HG03520 (cell line): ENCODE data around the gene NTM.
"Not testable (repeated sequence)": the region's sequence is repeated elsewhere in the genome, so short reads cannot be mapped to it uniquely, and the experiment has no call there.

ENCODE experiments used
- ATAC-seq: cut with Tn5 transposase; IDR thresholded peaks from one replicate; pipeline ENCODE4 v1.9.1; 2021; ENCODE audit warnings: mild to moderate bottlenecking, moderate library complexity; ENCODE audit not compliant: unreplicated experiment

The NTM gene

DNA sequence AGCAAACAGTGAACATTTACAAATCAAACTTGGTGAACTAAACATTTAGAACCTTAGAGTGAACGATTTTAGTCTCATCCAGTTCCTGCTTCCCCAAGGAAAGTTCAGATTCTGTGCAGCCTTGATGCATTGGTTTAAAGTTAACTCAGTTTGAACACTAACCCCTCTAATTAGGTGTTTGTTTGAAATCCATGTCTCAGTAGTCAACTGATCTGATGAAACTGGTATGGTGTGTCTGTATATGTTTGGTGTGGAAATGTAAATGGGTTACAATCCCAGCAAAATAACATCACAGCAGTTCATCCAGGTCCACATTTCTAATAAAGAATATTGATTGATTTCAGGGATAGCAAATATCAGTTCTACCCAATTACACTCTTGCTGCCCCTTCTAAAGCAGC, 532.0 kb downstream of the NTM start:
- no peak for ATAC-seq

GRCh38 chr11:131903074-131903473, 532.7 kb downstream of the NTM start:
- ATAC-seq: no peak

DNA sequence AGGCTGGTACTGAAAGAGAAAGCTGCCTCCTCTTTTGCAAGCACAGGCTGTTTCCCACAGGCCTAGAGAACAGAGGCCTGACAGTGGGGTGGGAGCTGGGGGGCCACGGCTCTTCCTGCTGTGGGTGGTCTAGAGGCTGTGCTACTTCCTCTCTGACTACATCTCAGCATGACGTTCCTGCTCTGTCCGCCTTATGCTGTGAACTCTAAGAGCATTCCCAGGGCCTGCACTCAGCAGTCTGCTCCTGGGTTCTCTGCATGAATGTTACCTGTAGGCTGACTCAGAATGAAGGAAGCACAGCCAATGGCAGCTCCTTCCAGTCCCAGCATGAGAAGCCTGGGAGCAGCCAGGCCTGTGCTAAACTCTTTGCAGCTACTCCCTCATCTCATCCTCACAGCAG, 534.3 kb downstream of the NTM start:
- no peak for ATAC-seq

DNA sequence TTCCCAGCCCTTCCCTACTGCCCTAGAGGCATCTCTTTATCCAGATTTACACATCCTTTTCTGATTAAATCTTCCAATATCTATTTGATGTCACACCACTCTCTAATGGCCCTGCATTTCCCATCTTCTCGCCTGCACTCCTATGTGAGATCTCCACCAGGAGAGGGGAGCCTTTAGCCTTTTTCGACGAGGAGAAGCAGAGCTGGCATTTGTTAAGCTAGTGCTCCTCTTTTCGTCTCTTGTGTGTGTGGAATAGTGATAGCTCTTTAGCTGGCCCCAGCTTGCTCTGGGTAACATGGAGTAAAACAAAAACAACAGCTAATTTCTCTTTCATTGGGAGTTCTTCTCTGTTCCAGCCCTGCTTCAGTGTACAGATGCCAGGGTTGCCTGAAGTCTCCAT, 536.5 kb downstream of the NTM start:
- ATAC-seq: no peak

DNA sequence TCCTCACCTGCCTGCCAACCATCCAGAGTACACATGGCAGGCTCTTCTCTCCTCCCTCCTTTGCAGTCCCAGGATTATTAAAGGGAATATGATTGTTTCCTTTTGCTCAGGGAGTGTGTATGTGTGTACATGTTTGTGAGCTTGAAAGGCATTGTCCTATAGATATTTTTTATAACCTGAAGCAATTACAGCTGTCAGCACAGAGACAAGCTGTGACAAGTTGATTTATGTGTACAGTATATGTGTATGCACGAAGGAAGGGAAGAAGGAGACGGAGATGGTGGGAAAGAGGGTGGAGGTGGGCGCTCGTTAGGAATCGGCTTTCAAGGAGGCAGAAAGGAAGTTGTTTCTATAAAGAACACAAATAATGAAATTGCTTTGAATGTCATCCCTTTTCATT, 537.0 kb downstream of the NTM start:
- ATAC-seq: no peak

DNA sequence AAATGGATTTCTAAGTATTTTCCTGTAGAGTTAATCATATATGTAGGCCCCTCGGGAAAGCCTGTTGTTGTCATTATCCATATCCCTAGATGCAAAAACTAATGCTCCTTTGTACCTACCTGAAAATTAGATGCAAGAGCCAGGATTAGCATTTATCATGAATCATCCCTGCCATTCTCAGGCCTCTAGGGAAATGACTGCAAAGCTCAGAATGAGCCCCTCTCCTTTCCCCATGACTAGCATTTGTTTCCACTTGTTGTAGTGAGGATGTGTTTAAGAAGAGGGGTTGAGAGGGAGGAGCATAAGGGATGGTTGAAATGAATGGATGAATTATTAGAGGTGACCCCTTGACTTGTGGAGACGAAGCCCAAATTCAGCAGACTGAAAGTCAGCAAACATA, 537.9 kb downstream of the NTM start:
- ATAC-seq: no peak

- no peak for ATAC-seq
Observed at GRCh38 chr11:131909426-131910177, 539.2 kb downstream of the NTM start.

DNA sequence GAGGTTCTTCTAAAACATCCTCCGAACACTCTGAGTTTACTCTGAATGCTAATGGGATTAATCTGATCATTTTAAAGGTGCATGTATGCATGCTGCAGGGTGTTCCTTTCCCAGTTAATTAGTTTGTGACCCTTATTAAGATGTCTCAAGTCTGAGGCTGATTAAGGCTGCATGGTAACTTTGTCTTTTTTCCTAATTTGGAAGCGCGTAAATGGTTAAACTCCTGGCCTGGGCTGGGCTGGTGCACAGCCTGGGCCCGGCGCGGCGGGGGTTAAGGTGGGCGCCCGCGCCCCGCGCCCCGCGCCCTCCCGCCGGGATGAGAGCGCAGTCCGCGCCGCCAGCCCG, 539.7 kb downstream of the NTM start:
- no peak for ATAC-seq

GRCh38 chr11:131910523-131911387, 540.3 kb downstream of the NTM start:
- ATAC-seq: no peak

- ATAC-seq: not testable (repeated sequence)
Observed at GRCh38 chr11:131911388-131912032, 541.1 kb downstream of the NTM start.

- no peak for ATAC-seq
Observed at GRCh38 chr11:131912134-131912533, 541.7 kb downstream of the NTM start.

- no peak for ATAC-seq
Observed at GRCh38 chr11:131913267-131913666, 542.9 kb downstream of the NTM start.

DNA sequence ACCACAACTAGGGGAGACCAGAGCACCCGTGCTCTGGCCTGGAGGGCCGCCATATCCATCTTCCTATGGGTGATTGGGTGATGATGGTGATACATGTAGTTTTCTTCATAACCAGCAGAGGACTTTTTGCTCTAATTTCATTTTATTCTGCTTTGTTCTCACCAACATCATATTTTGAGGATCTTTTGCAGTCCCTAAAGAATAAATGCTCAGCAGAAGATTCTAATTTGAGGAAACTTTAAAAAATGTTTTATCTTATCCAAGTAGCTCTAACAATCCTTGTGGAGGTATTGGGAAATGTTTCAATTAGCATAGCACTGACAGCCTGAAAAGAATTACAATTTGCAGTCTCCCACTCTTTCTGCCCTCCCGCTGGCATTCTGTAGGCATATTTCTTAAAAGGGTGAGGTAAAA, 544.0 kb downstream of the NTM start:
- no peak for ATAC-seq

GRCh38 chr11:131916638-131917037, 546.2 kb downstream of the NTM start:
- no peak for ATAC-seq

DNA sequence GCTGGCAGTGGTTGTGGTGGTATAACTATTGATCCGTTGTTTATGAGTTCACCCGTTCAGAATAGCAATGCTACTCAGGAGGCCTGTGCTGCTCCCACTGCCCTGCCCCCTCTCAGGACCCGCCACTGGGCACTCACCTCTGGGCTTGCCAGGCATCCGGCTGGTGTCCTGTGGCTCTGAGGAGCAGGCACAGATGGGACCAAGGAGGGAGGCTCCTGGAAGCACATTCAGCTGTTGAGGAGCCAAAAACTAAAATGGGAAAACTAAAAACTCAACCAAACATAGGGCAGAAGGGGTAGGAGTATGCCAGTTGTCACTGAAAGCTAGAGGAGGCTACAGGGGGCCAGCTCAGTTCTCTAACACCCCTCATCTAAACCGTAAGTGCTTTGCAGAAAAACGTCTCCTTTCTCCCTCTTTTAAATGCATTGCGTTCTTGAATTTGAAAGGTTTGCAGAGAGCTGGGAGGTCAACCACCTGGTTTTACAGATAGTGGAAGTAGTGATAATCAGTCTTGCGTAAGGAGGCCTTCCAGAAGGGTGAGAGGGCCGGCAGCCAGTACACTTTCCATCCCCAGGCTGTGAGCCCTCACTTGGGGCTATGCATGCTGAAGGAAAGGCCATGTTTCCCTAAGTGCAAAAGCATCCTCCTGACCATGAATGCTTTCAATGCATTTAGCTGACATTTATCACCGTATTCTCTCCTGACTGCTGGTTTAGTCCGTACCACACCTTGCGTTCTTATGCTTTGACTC, 547.4 kb downstream of the NTM start:
- no peak for ATAC-seq

DNA sequence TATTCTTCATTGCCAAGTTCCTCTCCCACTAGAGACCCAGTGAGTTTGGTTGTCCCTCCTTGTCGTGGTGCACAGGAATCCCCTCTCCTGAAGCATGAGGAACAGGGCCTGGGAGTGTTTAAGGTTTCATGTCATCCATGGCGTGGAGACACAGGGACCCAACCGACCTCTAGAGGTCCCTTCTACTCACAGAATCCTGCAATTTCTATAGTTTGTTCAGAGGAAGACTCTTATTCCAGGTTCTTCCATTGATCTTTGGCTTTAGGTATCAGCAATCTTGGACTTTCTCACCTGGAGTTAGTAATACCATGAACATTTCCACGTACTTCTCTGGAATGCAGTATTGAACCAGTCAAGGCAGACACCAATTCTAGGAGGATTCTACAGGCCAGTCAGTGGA, 548.2 kb downstream of the NTM start:
- no peak for ATAC-seq

DNA sequence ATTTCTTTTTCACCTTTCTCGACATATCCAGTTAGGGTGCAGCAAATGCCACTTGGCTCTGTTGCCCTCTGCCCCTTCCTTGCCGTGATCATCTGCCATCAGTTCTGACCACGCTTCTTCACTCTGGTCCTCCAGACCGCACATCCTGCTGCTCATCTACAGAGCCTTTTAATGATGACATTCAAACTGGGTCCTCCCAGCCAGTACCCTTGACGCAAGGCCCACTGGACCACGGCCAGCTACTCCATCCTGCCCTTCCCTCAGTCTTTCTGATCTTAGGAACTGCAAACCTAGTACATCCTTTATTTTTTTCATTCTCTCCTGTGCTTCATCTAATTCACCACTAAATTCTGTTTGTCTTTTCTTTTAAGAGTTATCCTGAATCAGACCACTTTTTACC, 551.8 kb downstream of the NTM start:
- ATAC-seq: no peak

DNA sequence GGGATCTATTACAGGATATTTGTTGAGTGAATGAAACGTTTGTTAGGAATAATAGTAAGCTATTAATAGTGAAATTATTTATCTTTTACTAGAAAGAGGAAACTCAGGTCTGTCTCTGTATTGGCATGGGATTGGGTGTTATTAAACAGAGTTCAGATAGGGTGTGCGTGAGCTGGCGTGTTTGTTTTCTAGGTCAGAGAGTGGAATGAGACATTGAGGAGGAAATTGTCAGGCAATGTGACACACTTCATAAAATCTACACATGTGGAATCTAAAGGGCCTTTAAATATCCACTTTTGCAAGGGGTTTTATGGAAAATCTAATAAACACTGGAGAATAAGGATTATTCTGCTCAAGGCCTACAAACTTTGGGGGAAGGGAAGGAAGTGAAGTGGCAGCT, 552.9 kb downstream of the NTM start:
- no peak for ATAC-seq

- ATAC-seq: no peak
Observed at GRCh38 chr11:131924001-131924400, 553.6 kb downstream of the NTM start.

DNA sequence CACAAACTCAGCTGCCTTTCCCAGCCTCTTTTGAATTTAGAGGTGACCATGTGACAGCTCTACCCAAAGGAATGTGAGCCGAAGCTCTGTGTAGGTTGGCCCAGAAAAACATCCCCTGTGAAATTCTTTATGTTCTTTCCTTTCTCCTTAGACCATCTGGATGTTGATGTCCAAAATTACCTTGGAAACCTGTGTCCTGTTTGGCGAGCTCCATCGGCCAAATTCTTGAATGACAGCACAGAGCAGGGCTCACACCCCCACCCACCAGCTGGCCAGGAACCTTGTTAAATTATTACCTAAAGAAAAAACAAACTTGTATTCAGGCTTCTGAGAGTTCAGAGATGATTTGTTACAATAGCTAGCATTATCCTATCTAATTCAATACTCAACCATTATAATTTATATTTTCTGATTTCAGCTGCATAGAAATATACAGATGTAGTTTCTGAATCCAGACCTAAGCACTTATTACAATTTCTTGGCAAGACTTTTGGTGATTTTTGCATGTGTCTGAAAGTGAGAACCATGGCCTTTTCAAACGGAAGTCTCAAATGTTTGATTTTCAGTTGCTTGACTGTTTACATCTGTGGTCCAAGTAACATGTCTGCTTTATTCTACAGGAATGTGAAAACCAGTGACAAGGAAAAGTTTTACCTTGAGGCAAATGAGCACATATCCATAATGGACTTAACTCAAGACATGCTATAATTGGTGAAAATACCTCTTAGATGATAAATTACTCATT, 554.2 kb downstream of the NTM start:
- ATAC-seq: no peak
